Measurements from ENCODE around the gene PI4KA. TPM values are rescaled to one million over a fixed set of nuclear protein-coding genes. Genes with fewer than 3 reads are reported as not detected.

PI4KA gene
- total RNA-seq, 4 donors from 2014 or later: 42.5 to 81.3 (median 66.1) TPM

DNA sequence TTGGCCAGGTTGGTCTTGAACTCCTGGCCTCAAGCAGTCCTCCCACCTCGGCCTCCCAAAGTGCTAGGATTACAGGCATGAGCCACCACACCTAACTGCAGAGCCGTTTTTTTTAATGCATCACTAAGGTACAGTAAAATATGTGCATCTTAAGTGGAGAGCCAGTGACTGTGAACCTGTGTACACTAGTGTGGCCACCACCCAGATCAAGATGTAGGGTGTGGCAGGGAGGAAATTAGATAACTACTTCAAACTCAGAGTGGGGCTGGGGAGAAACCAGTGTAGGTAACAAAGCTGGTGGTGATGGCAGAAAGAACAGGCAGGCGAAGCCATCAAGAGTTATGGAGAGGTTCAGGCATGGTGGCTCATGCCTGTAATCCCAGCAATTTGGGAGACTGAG lies 14.6 kb upstream of the PI4KA start:
- TF ChIP-seq, protein P1, sequence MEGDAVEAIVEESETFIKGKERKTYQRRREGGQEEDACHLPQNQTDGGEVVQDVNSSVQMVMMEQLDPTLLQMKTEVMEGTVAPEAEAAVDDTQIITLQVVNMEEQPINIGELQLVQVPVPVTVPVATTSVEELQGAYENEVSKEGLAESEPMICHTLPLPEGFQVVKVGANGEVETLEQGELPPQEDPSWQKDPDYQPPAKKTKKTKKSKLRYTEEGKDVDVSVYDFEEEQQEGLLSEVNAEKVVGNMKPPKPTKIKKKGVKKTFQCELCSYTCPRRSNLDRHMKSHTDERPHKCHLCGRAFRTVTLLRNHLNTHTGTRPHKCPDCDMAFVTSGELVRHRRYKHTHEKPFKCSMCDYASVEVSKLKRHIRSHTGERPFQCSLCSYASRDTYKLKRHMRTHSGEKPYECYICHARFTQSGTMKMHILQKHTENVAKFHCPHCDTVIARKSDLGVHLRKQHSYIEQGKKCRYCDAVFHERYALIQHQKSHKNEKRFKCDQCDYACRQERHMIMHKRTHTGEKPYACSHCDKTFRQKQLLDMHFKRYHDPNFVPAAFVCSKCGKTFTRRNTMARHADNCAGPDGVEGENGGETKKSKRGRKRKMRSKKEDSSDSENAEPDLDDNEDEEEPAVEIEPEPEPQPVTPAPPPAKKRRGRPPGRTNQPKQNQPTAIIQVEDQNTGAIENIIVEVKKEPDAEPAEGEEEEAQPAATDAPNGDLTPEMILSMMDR (IDR thresholded peaks at IDR 0.05): no peak
- TF ChIP-seq POLR2A (IDR thresholded peaks at IDR 0.05): no peak
- H3K4me3 ChIP-seq (ENCODE audit: low read depth, poor library complexity, severe bottlenecking): no peak overlapping the region
- intact Hi-C loops (cut with DNase I; ENCODE audit: low total_unique reads): no loop called here
- WGBS, 2 donors: 94% methylated on average over 3 of the region's 3 CpGs
- no peak for DNase-seq (ENCODE audit: low spot score in 2 of 2)

DNA sequence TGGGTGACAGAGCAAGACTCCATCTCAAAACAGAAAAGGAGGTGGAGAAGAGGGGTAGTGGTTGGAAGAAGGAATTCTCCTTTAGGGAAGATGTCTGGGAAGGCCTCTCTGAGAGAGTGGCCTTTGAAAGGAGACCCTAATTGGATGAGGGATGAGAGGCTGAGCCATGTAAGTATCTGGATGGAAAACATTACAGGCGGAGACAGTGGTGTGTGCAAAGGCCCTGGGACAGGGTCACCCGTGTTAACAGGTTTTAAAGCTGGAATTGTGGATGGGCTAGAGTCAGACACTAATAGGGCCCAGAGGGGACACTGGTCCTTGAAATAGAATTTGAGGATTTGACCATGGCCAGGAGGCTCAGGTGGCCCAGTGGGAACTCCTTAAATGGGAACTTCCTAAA lies 10.6 kb upstream of the PI4KA start:
- H3K4me3 ChIP-seq (ENCODE audit: low read depth, poor library complexity, severe bottlenecking): no peak overlapping the region
- WGBS, 2 donors: 93 to 100% methylated on average over 2 of the region's 2 CpGs
- no peak for DNase-seq (ENCODE audit: low spot score in 2 of 2)
- intact Hi-C loops (cut with DNase I; ENCODE audit: low total_unique reads): no loop called here
- TF ChIP-seq POLR2A (IDR thresholded peaks at IDR 0.05): no peak
- TF ChIP-seq, protein P1 (IDR thresholded peaks at IDR 0.05): no peak

- WGBS, 2 donors: 68 to 75% methylated on average over 7 of the region's 7 CpGs
- TF ChIP-seq, protein P1 (IDR thresholded peaks at IDR 0.05): no peak
- TF ChIP-seq POLR2A (IDR thresholded peaks at IDR 0.05): no peak
- intact Hi-C loops (cut with DNase I; ENCODE audit: low total_unique reads): no loop called here
- no peak overlapping the region for H3K4me3 ChIP-seq (ENCODE audit: low read depth, poor library complexity, severe bottlenecking)
- DNase-seq (ENCODE audit: low spot score in 2 of 2): no peak
Measured at GRCh38 chr22:20868025-20868962, 9.7 kb upstream of the PI4KA start.

- no peak overlapping the region for H3K4me3 ChIP-seq (ENCODE audit: low read depth, poor library complexity, severe bottlenecking)
- 67 to 73% methylated on average over 11 of the region's 11 CpGs for WGBS, 2 donors
- TF ChIP-seq, protein P1 (IDR thresholded peaks at IDR 0.05): no peak
- TF ChIP-seq POLR2A (IDR thresholded peaks at IDR 0.05): no peak
- DNase-seq (ENCODE audit: low spot score in 2 of 2): peak in 1 of 2 donors; percentile 62
- intact Hi-C loops (cut with DNase I; ENCODE audit: low total_unique reads): no loop called here
Measured at GRCh38 chr22:20867179-20868024, 8.8 kb upstream of the PI4KA start.

- no peak for DNase-seq (ENCODE audit: low spot score in 2 of 2)
- H3K4me3 ChIP-seq (ENCODE audit: low read depth, poor library complexity, severe bottlenecking): no peak overlapping the region
- intact Hi-C loops (cut with DNase I; ENCODE audit: low total_unique reads): no loop called here
Measured at GRCh38 chr22:20866736-20867135, 8.1 kb upstream of the PI4KA start.

More at GRCh38 chr22:20866736-20867135, 8.1 kb upstream of the PI4KA start:
- TF ChIP-seq POLR2A (IDR thresholded peaks at IDR 0.05): no peak
- TF ChIP-seq, protein P1 (IDR thresholded peaks at IDR 0.05): no peak
- WGBS, 2 donors: 81 to 87% methylated on average over 5 of the region's 5 CpGs
